ENCODE measurements around the gene ARL1.

The ARL1 gene

DNA sequence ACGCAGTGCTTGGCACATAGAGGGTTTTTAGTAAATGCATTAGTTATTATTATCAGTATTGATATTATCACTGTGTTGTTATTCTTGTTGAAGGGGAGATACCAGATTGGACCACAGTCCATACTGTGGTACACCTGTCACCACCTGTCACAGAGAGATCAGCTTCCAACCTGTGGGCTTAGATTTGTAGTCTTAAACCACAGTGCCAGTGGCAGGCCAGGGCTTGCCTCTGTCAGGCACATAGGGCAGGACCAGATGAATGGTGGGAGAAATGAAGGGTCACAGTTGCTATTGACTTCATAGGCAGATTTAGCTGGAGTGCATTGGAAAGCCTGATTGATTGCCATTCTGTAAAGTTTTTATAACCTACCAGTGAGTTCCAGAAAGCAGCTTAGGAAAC lies 35.1 kb downstream of the ARL1 start:
- TF ChIP-seq, protein P1, sequence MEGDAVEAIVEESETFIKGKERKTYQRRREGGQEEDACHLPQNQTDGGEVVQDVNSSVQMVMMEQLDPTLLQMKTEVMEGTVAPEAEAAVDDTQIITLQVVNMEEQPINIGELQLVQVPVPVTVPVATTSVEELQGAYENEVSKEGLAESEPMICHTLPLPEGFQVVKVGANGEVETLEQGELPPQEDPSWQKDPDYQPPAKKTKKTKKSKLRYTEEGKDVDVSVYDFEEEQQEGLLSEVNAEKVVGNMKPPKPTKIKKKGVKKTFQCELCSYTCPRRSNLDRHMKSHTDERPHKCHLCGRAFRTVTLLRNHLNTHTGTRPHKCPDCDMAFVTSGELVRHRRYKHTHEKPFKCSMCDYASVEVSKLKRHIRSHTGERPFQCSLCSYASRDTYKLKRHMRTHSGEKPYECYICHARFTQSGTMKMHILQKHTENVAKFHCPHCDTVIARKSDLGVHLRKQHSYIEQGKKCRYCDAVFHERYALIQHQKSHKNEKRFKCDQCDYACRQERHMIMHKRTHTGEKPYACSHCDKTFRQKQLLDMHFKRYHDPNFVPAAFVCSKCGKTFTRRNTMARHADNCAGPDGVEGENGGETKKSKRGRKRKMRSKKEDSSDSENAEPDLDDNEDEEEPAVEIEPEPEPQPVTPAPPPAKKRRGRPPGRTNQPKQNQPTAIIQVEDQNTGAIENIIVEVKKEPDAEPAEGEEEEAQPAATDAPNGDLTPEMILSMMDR (IDR thresholded peaks at IDR 0.05; ENCODE audit: low read depth, low read length, missing control alignments), result no peak
- DNase-seq (ENCODE audit: low read depth), result no peak
- H3K4me3 ChIP-seq (ENCODE audit: low read depth, low read length), result no peak overlapping the region

DNA sequence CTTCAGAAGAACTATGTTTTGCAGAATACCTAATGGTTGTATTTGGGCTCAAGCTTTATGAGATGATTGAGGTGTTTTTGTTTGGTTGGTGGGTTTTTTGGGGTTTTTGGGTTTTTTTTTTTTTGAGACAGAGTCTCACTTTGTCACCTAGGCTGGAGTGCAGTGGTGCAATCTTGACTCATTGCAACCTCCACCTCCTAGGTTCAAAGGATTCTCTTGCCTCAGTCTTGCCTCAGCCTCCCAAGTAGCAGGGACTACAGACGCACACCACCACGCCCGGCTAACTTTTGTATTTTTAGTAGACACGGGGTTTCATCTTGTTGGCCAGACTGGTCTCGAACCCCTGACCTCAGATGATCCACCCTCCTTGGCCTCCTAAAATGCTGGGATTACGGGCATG lies 39.6 kb downstream of the ARL1 start:
- no peak overlapping the region for H3K4me3 ChIP-seq (ENCODE audit: low read depth, low read length)
- DNase-seq (ENCODE audit: low read depth), result no peak
- TF ChIP-seq, protein P1 (IDR thresholded peaks at IDR 0.05; ENCODE audit: low read depth, low read length, missing control alignments), result no peak

GRCh38 chr12:101361455-101361854 lies 46.1 kb downstream of the ARL1 start:
- no peak overlapping the region for H3K4me3 ChIP-seq (ENCODE audit: low read depth, low read length)
- TF ChIP-seq, protein P1 (IDR thresholded peaks at IDR 0.05; ENCODE audit: low read depth, low read length, missing control alignments), result no peak
- DNase-seq (ENCODE audit: low read depth), result no peak

GRCh38 chr12:101356794-101357193 lies 50.8 kb downstream of the ARL1 start:
- no peak for DNase-seq (ENCODE audit: low read depth)
- H3K4me3 ChIP-seq (ENCODE audit: low read depth, low read length), result no peak overlapping the region
- TF ChIP-seq, protein P1 (IDR thresholded peaks at IDR 0.05; ENCODE audit: low read depth, low read length, missing control alignments), result no peak

DNA sequence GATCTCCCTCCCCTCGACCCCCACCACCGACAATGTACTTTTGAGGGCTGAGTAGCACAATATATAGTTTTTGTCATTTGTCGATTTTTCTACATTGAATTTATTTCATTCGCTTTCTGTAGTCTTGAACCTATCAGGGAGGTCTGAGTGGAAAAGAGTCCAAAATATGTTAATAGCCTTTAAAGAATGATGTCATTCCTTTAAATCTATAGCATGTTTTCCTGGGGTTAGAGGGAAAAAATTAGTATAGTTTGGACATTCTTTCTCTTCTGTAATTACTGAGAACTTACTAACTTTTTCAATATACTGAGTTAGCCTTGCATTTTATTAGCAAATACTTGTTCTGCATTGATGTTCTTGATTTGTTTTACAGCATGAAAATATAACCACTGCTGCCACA lies 55.9 kb downstream of the ARL1 start:
- TF ChIP-seq, protein P1 (IDR thresholded peaks at IDR 0.05; ENCODE audit: low read depth, low read length, missing control alignments), result no peak
- no peak overlapping the region for H3K4me3 ChIP-seq (ENCODE audit: low read depth, low read length)
- no peak for DNase-seq (ENCODE audit: low read depth)

- TF ChIP-seq, protein P1 (IDR thresholded peaks at IDR 0.05; ENCODE audit: low read depth, low read length, missing control alignments), result no peak
These were observed 63.7 kb downstream of the ARL1 start for GRCh38 chr12:101343893-101344292.

More at GRCh38 chr12:101343893-101344292, 63.7 kb downstream of the ARL1 start:
- no peak overlapping the region for H3K4me3 ChIP-seq (ENCODE audit: low read depth, low read length)
- no peak for DNase-seq (ENCODE audit: low read depth)
